GM18951 (cell line): ENCODE data around the gene ARHGAP32.

Experiments used
- POLR2A ChIP-seq: IDR thresholded peaks from 4 replicates; pipeline ENCODE4 v1.6.1; 2011; ENCODE audit warnings: mild to moderate bottlenecking; ENCODE audit not compliant: insufficient read length, insufficient read depth; ENCODE audit errors: extremely low read depth
- in situ Hi-C: fragments of 300-500 bp; cut with MboI; formaldehyde crosslinking; loops from one replicate; pipeline ENCODE4 v1.12.0; 2022; ENCODE audit warnings: low sequenced_read_pairs, mixed read lengths, inconsistent platforms; ENCODE audit not compliant: unreplicated experiment

The ARHGAP32 gene

GRCh38 chr11:128917144-128917724, 274.9 kb downstream of the ARHGAP32 start:
- in situ Hi-C loops, result no loop called here
- TF ChIP-seq POLR2A, result no peak

- in situ Hi-C loops, result no loop called here
- no peak for TF ChIP-seq POLR2A
Observed at GRCh38 chr11:128916681-128917080, 275.4 kb downstream of the ARHGAP32 start.

GRCh38 chr11:128916037-128916572, 276.0 kb downstream of the ARHGAP32 start:
- in situ Hi-C loops, result no loop called here
- no peak for TF ChIP-seq POLR2A

GRCh38 chr11:128915149-128915521, 277.0 kb downstream of the ARHGAP32 start:
- in situ Hi-C loops, result no loop called here
- no peak for TF ChIP-seq POLR2A
